HG03135 (cell line): ENCODE data around the gene NAT9.

Experiments
- ATAC-seq: cut with Tn5 transposase; IDR thresholded peaks from one replicate; pipeline ENCODE4 v1.9.1; 2021; ENCODE audit warnings: mild to moderate bottlenecking, moderate library complexity; ENCODE audit not compliant: unreplicated experiment

Gene NAT9

DNA sequence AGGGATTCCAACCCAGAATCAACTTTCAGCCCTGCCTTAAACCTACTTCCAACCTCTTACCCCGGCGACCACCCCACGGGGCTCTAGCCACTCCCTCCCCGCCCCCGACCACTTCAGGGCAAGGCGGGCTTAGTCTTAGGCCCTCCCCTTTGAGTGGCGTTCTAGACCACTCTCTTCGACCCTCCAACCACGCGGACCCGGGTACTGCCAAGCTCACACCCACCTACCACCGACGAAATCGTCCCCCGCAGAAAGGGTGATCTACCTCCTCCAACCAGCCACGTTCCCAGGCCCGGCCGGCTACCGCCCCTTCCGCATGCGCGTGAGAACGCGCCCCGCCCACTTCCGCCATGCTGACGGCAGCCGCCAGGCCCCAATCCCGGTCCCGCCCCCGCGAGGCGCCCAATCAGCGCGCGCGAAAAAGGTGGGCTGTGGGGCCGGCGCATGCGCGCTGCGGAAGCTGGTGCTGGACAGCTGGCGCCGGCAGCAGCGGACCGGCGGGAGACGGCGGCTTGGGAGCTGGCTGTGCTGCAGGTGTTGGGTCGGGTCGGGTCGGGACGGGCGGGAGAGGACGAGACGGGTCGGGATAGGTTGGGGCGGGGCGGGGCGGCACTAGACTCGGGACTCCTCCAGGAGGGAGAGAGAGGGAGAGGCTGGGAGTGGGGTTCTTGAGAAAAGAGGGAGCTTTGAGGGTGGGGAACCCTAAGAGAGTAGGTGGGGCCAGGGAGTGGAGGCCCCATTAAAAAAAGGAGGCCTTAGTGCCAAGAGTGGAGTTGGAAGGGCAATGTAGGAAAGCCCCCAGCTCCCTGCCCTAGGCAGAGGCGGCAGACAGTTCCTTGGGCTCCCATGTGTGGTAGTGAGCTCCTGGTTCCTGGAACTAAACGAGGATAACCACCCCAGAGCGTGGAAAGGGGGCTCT, at the start of gene NAT9:
Gene NAT9, minus strand, starts transcription at position 302 of the 919 bp plus-strand sequence. CDS start 647 bp downstream, outside the sequence.
- peak; percentile 71 for ATAC-seq

DNA sequence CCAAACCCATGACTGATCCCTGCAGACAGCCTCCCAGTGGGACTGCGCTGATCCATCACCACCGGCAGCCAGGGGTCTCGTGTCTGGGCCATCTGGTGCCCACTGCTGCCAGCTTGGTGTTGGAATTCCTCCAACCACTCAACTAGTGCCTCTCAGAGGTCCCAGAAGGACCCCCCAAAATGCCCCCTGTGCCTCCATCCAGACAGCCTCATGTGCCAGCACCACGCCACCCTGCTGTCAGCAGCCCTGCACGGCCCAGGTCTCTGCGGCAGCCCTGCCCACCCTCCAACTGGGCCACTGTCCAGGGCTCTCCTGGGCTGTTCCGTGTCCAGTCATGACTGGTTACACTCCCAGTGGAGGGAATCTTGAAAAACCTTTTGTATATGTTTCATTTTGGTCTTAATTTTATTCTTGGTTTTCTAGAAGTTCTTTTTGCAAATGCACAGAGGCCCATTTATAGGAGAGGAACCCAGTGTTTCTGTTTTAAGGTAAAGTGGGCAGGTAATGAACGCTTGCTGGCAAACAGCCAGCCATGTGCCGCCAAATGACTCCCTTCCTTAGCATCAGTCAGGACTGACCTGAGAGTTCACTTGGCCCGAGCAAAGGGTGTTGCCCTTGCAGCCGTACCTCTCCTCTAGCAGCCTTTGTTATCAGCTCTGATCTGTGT, 48.9 kb upstream of the NAT9 start:
- no peak for ATAC-seq

DNA sequence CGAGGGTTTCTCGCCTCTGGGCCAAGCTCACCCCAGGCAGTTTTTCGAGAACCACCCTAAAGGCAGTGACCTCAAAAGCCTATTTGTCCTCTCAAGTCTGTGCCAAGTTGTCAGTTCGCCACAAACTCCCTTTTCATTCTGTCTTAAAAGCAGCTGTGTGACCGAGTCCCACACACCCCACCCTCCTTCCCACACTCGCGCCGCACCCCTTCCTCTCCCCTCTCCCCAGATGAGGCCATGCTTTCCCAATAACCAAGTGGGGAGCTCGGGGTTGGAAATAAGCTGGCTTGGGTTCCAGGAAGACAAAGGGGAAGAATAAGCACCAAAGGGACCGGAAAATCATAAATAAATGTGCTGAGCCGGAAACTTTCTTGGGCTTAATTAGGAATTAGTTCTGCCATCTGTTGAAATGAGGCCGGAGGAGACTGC, 46.8 kb upstream of the NAT9 start:
- no peak for ATAC-seq

GRCh38 chr17:74822335-74822938, 46.3 kb upstream of the NAT9 start:
- ATAC-seq = no peak

DNA sequence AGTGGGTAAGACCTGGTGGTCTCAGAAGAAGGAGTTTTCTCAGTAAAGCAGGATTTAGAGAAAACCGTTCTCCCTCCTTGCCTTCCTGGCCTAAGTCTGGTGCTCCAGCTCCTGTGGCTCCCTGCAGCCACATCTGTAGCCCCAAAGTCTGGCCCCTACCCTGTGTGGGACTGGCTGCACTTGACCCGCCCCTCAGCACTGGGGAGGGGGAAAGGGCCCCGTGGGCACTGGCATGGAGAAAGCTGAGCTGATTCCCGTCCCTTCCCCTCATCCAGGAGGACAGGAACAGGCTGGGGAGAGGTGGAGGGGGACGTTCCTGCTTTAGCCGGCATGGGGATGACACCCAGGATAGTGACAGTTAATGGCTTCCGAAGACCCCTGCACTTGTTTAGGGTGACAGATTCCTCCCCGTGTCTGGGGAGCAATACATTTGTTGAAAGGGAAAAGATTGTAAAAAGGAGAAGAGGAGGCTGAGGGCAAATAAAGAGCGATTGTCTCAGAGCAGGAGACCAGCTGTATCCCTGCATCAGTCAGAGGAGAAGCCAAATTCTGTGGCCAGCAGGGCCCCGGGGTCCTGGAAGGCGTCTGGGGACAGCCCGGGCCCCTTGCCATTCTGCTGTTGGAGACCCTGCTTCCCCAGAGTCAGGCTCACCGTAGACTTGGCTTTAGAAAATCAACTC, 45.6 kb upstream of the NAT9 start:
- no peak for ATAC-seq

- ATAC-seq = no peak
Observed at GRCh38 chr17:74819801-74820436, 43.8 kb upstream of the NAT9 start.

DNA sequence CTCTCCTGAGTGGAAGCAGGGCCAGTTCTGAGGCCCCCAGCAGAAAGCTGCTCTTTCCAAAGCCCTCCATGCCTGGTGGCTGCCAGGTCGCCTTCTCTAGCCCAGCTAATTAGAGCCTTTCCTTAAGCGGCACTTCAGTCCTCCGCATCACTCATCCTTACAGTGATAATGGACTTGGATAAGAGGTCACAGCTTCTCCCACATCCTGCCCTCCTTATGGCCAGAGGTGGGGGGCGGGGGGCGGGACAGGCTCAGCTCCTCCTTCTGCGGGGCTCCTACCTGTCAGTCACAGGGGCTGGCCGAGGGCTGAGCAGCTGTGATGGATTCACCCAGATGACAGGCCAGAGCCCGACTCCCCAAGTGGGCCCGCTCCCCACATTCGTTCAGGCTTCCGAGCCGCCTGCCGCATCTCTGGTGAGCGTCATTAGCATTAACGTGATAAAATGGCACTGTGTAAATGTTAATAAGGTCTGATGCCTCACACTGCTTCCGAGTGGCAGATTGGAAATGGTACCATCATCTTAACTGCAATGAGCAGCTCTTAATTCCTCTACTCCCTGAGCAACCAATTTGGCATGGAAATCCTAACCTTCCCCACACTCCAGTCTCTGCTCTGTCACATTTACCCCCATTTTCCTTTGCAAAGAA, 42.3 kb upstream of the NAT9 start:
- no peak for ATAC-seq

GRCh38 chr17:74816905-74817620, 40.9 kb upstream of the NAT9 start:
- no peak for ATAC-seq

DNA sequence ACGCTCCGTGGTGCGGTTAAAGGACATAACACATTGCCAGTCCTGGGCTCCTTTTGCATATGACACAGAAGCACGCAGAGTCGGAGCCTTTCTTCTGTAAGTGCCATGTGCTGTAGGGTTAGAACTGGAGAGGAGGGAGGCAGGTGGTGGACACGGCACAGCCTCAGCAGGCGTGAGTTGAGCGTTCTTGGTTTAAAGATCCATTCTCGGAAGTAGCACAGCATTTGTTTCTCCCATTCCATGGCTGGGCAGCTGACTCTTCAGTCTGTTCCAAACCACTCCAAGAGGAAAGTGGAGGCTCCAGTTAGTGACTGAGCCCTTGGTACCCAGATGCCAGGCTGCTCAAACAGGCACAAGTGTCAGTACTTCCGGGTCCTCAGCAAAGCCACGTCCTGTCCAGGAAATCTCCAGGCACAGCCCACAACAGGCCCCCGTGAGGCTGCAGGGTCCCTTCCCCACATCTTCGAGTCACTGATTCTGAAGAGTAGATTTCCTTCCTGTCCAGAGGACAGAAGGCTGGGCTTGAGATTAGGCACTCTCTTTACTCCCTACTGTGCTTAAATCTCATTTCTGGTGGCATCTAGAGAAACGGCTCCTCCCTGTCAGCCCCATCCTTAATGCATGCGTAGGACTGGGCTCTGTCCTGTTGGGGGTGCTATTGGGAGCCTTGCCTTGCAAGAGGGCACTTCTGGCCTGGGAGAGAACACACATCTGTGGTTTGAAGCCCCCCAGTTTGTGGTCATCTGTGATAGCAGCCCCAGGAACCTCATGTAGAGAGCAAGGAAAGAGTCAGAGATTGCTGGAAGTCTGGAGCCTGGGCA, 39.6 kb upstream of the NAT9 start:
- ATAC-seq = no peak

DNA sequence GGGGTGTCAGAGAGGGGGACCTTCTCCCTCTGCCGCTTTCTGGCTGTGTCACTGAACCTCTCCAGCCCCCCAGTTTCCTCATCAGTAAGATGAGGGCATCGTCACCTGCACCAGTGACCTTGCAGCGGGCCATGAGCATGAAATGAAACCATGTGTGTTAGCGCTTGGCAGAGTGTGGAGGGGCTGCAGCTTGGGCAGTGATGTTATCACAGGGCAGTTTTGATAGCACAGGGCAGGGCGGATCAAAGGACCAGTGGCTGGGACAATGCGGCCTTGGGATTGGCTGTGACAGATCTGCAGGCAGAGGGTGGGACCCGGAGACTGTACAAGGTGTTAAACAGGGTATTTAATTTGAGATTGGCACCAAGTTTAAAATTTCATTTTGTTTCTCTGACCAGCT, 38.9 kb upstream of the NAT9 start:
- no peak for ATAC-seq

GRCh38 chr17:74814453-74814852, 38.3 kb upstream of the NAT9 start:
- no peak for ATAC-seq

GRCh38 chr17:74812109-74813009, 36.2 kb upstream of the NAT9 start:
- no peak for ATAC-seq

DNA sequence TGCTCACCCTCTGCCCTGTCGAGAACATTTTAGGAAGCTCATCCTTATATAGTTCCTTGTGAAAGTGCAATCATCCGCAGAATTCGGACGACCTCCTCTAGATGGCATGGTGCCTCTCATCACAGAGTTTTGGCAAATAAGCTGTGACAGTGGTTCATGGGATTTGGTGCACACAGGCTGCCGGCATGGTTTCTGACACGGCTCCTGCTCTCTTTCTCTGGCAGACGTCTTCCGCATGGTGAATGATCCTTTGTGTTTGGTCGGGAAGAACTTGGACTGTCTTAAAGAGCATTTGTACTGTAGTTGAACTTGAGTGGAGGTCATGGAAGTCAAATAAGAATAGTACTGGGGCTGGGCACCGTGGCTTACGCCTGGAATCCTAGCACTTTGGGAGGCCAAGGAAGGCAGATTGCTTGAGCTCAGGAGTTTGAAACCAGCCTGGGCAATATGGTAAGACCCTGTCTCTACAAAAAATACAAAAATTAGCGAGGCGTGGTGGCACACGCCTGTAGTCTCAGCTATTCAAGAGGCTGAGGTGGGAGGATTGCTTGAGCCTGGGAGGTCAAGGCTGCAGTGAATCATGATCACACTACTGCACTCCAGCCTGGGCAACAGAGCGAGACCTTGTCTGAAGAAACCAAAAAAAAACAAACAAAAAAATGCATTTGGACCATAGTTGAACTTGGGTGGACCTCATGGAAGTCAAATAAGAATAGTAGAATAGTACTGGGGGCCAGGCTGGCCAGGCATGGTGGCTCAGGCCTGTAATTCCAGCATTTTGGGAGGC, 34.7 kb upstream of the NAT9 start:
- no peak for ATAC-seq

GRCh38 chr17:74808714-74809430, 32.7 kb upstream of the NAT9 start:
- no peak for ATAC-seq

- no peak for ATAC-seq
Observed at GRCh38 chr17:74807925-74808324, 31.8 kb upstream of the NAT9 start.

GRCh38 chr17:74807441-74807840, 31.3 kb upstream of the NAT9 start:
- no peak for ATAC-seq
